ENCODE results near the gene RNF152. TPM values are rescaled to one million over a fixed set of nuclear protein-coding genes. Genes with fewer than 3 reads are reported as not detected.

The RNF152 gene, protein sequence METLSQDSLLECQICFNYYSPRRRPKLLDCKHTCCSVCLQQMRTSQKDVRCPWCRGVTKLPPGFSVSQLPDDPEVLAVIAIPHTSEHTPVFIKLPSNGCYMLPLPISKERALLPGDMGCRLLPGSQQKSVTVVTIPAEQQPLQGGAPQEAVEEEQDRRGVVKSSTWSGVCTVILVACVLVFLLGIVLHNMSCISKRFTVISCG
- 5.9 TPM in 2 replicates for total RNA-seq

DNA sequence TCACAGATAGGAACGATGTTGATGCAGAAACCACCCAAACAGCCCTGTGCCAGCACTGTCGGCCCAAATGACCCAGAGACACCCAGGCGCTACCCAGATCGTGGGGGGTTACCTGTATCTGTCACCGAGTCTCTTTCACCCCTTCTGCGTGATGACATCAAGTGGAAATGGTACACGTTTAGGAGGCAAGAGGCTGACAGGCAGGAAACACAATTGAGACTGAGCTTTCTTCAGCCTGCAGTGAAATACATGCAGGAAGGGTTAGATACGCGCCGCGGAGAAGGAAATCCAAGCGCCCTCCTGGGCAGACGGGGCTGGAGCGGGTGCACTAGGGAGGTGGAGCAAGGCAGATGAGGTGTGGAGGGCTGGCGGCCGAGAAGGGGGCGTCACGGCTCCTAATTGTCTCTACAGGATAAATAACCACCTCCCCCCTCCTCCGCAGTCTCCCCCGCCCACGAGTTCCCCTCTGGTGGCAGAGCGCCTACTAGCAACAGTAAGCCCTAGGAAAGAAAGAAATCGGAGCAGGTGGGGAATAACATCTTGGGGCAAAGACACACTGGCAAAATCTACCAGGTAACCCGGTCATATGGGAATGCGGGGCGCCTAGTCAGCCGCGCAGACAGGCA is at the start of gene RNF152:
Gene RNF152 (minus strand): TSS at position 325 of the 626 bp plus-strand sequence. CDS start 76,544 bp downstream, outside the sequence.

Measured in mammary microvascular endothelial cell (primary cell).